Measurements from ENCODE around the gene SEC61A2.

SEC61A2 gene

GRCh38 chr10:12200850-12201249, 71.4 kb downstream of the SEC61A2 start:
- no peak for DNase-seq

GRCh38 chr10:12201543-12201942, 72.1 kb downstream of the SEC61A2 start:
- no peak for DNase-seq

DNA sequence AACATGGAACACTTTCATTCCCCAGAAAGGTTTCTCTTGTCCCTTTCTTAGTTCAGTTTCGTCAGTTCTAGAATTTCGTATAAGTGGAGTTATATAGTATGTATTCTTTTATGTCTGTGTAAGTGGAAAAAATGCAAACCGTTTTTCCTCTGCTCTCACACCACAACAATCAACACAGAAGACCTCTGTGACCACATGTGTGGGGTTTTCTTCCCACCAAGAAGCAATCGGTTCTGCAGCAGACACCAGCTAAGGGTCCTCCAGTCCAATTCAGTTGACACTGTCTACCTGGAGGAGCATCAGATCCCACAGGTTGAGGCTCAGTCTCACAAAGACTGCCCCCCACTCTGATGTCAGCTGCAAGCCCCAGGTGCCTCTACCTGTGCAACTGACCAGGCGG, 72.7 kb downstream of the SEC61A2 start:
- DNase-seq = no peak

GRCh38 chr10:12205082-12205481, 75.6 kb downstream of the SEC61A2 start:
- no peak for DNase-seq

DNA sequence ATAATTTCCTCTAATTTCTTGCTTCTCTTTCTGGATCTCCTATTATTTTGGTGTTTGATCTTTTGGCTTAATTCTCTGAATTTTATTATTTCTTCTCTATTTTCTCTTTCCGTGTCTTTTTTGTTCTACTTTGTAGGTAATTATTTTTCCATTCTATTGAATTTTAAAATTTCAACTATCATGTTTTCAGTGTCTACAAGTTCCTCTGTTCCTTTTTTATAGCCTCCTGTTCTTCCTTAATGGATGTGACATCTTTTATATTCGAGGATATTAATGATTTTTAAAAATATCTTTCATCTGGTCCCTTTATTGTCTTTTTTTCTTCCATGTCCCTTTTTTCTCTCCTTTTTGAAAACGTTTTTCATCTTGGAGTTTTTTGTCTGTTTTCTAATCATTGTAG, 77.6 kb downstream of the SEC61A2 start:
- DNase-seq = no peak

DNA sequence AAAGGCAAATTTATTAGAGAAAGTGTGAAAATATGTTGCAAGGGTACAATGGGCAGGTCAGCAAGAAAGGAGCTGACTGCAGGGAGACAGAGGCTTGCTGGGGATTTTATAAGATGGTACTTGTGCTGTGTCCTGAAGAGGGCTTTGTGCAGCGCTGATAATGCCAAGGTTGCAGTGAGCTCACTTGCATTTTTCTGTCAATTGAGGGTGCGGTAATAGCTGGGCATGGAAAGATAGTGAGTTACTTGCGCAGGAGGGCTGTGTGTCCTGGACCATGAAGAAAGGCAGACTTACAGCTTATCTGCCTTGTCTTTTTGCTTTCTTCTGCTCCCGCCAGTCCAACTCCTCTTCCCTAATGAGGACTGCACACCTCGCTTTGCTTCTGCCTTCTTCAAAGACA, 79.0 kb downstream of the SEC61A2 start:
- DNase-seq = no peak

- no peak for DNase-seq
Measured at GRCh38 chr10:12212454-12212853, 83.0 kb downstream of the SEC61A2 start.

GRCh38 chr10:12213621-12214020, 84.1 kb downstream of the SEC61A2 start:
- no peak for DNase-seq

GRCh38 chr10:12214093-12214492, 84.6 kb downstream of the SEC61A2 start:
- no peak for DNase-seq

GRCh38 chr10:12214763-12215218, 85.3 kb downstream of the SEC61A2 start:
- DNase-seq = no peak

Data from right forelimb (tissue), 1 donor.